ENCODE measurements around the gene KCNK3. TPM values are rescaled to one million over a fixed set of nuclear protein-coding genes. Genes with fewer than 3 reads are reported as not detected.

KCNK3 gene
- total and polyA plus RNA-seq, 2 of the 13 experiments (the other 11 are each of a cell fraction or from before 2014, with no cell fraction given): not detected

DNA sequence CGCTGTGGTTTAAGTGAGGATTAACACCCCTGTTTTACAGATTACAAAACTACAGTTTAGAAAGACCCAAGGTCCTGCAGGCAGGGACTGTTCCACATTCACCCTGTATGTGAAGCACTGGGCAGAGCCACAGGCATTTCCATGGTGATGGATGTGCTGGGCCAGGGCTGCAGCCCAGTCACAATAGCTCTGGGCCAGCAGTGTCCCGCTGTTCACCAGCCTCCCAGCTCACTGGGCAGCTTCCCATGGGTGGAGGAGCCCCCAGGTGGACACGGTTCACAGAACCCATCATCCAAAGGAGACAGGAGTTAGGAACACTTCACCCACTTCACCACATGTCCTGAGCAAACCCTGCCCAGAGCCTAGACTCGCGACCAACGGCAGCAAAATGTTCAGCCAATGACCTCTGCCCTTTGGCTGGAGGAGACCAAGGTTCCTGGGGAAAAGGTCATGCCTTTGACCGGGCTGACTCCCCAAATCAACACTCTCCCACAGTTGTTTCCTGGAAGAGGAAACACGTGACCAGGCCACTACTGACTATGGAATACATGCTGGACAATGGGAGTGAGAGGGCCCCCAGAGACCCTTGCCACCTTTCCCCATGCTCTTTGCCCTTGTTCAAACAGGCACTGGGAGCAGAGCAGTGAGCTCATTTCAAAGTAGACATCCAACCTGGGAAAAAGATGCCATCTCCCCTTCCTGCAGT lies 43.5 kb downstream of the KCNK3 start (continued):
- TF ChIP-seq, protein P1, sequence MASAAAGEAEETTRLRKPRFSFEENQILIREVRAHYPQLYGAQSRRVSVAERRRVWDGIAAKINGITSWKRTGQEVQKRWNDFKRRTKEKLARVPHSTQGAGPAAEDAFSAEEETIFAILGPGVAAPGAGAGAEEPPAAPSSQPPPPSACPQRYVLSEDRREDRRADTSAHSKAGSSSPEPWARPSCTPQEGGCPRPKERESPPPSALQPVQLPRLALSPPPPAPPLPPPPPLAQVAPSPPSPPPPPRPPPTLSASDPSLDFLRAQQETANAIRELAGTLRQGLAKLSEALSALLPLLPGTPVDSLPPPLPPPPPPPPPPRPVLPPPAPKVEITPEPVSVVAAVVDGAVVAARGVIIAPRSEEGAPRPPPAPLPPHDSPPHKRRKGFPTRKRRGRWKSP (CRISPR knock-in tag; IDR thresholded peaks at IDR 0.05): no peak
- no peak for TF ChIP-seq ATF1 (CRISPR knock-in tag; IDR thresholded peaks at IDR 0.05)
- no peak for TF ChIP-seq ZFP62 (CRISPR knock-in tag; IDR thresholded peaks at IDR 0.05)
- TF ChIP-seq, protein P2, sequence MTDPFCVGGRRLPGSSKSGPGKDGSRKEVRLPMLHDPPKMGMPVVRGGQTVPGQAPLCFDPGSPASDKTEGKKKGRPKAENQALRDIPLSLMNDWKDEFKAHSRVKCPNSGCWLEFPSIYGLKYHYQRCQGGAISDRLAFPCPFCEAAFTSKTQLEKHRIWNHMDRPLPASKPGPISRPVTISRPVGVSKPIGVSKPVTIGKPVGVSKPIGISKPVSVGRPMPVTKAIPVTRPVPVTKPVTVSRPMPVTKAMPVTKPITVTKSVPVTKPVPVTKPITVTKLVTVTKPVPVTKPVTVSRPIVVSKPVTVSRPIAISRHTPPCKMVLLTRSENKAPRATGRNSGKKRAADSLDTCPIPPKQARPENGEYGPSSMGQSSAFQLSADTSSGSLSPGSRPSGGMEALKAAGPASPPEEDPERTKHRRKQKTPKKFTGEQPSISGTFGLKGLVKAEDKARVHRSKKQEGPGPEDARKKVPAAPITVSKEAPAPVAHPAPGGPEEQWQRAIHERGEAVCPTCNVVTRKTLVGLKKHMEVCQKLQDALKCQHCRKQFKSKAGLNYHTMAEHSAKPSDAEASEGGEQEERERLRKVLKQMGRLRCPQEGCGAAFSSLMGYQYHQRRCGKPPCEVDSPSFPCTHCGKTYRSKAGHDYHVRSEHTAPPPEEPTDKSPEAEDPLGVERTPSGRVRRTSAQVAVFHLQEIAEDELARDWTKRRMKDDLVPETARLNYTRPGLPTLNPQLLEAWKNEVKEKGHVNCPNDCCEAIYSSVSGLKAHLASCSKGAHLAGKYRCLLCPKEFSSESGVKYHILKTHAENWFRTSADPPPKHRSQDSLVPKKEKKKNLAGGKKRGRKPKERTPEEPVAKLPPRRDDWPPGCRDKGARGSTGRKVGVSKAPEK (CRISPR knock-in tag; IDR thresholded peaks at IDR 0.05; ENCODE audit: borderline replicate concordance): no peak
- no peak for TF ChIP-seq CBX5 (CRISPR knock-in tag; IDR thresholded peaks at IDR 0.05; ENCODE audit: borderline replicate concordance)
- TF ChIP-seq ZNF883 (CRISPR knock-in tag; IDR thresholded peaks at IDR 0.05; ENCODE audit: not compliant biosample characterization): no peak
- TF ChIP-seq PTBP1 (IDR thresholded peaks at IDR 0.05; ENCODE audit: low read depth, low read length, poor library complexity, severe bottlenecking): no peak
- TF ChIP-seq TP53 (CRISPR knock-in tag; conservative IDR thresholded peaks at IDR 0.05): no peak
- TF ChIP-seq, protein P3, sequence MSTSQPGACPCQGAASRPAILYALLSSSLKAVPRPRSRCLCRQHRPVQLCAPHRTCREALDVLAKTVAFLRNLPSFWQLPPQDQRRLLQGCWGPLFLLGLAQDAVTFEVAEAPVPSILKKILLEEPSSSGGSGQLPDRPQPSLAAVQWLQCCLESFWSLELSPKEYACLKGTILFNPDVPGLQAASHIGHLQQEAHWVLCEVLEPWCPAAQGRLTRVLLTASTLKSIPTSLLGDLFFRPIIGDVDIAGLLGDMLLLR (CRISPR knock-in tag; IDR thresholded peaks at IDR 0.05): no peak
- no peak for TF ChIP-seq ZSCAN29 (CRISPR knock-in tag; conservative IDR thresholded peaks at IDR 0.05)
- TF ChIP-seq AGO2 (optimal IDR thresholded peaks at IDR 0.05; ENCODE audit: low read depth, low read length): no peak
- peak; percentile 85 for TF ChIP-seq BHLHE40 (IDR thresholded peaks at IDR 0.05; ENCODE audit: low read length)
- no peak for TF ChIP-seq MTF2 (CRISPR knock-in tag; IDR thresholded peaks at IDR 0.05; ENCODE audit: borderline replicate concordance)
- no peak for TF ChIP-seq KAT8 (CRISPR knock-in tag; IDR thresholded peaks at IDR 0.05)
- 0 out of 2 replicates have a peak, but pooled peaks have one; percentile 18 for TF ChIP-seq ATAD3A (CRISPR knock-in tag; IDR thresholded peaks at IDR 0.05)
- peak; percentile 79; the same call in 1 of the 2 replicates for TF ChIP-seq RAD51 (IDR thresholded peaks at IDR 0.05; ENCODE audit: borderline replicate concordance)
- peak; percentile 64; the same call in 1 of the 2 replicates for TF ChIP-seq ZMYM3 (CRISPR knock-in tag; IDR thresholded peaks at IDR 0.05)
- TF ChIP-seq PHF8 (CRISPR knock-in tag; IDR thresholded peaks at IDR 0.05): no peak
- TF ChIP-seq ZBTB1 (CRISPR knock-in tag; IDR thresholded peaks at IDR 0.05; ENCODE audit: borderline replicate concordance): no peak
- TF ChIP-seq ZNF337 (CRISPR knock-in tag; IDR thresholded peaks at IDR 0.05; ENCODE audit: borderline replicate concordance, low read depth): no peak
- no peak for TF ChIP-seq RFX5 (IDR thresholded peaks at IDR 0.05; ENCODE audit: low read depth, low read length)
- no peak for TF ChIP-seq RARG (CRISPR knock-in tag; IDR thresholded peaks at IDR 0.05; ENCODE audit: low read depth)
- TF ChIP-seq, protein P4, sequence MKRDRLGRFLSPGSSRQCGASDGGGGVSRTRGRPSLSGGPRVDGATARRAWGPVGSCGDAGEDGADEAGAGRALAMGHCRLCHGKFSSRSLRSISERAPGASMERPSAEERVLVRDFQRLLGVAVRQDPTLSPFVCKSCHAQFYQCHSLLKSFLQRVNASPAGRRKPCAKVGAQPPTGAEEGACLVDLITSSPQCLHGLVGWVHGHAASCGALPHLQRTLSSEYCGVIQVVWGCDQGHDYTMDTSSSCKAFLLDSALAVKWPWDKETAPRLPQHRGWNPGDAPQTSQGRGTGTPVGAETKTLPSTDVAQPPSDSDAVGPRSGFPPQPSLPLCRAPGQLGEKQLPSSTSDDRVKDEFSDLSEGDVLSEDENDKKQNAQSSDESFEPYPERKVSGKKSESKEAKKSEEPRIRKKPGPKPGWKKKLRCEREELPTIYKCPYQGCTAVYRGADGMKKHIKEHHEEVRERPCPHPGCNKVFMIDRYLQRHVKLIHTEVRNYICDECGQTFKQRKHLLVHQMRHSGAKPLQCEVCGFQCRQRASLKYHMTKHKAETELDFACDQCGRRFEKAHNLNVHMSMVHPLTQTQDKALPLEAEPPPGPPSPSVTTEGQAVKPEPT (CRISPR knock-in tag; IDR thresholded peaks at IDR 0.05; ENCODE audit: low read depth): no peak
- TF ChIP-seq, protein P5, sequence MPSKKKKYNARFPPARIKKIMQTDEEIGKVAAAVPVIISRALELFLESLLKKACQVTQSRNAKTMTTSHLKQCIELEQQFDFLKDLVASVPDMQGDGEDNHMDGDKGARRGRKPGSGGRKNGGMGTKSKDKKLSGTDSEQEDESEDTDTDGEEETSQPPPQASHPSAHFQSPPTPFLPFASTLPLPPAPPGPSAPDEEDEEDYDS (CRISPR knock-in tag; IDR thresholded peaks at IDR 0.05): no peak
- TF ChIP-seq NR3C1 (CRISPR knock-in tag; IDR thresholded peaks at IDR 0.05): no peak

All from HepG2 (cell line).